IMR-90 (cell line): ENCODE measurements around the gene TTBK2. TPM values are rescaled to one million over a fixed set of nuclear protein-coding genes. Genes with fewer than 3 reads are reported as not detected.
"Not testable (repeated sequence)": the region's sequence is repeated elsewhere in the genome, so short reads cannot be mapped to it uniquely, and the experiment has no call there.

Experiments used
- ATAC-seq: fragments of 200-7000 bp; cut with Tn5 transposase; 2 replicates; pipeline ENCODE4 v1.9.1; 2020; ENCODE audit warnings: low read depth, mild to moderate bottlenecking, moderate library complexity
- BruUV-seq: library from RNA; stranded (reverse); fragments of 400-500 nt; replicated peaks from 2 replicates; lab custom pipeline; 2021; lab: Mats Ljungman, UMichigan
- CTCF ChIA-PET: fragments of 300-600 bp; formaldehyde crosslinking; extraction: SDS; loops from one replicate; lab custom pipeline; 2021; ENCODE audit warnings: antibody characterized with exemption; lab: Yijun Ruan, JAX
- POLR2A ChIA-PET: fragments of 300-600 bp; sonication (Branson Sonifier 250); formaldehyde crosslinking; loops from one replicate; lab custom pipeline; 2022; ENCODE audit warnings: antibody characterized with exemption; ENCODE audit not compliant: unreplicated experiment; lab: Charles Lee
- DNase-seq: peaks from one replicate; pipeline ENCODE4 v3.0.0; 2013
- H2AFZ ChIP-seq: replicated peaks from 2 replicates; pipeline ENCODE3; 2013; ENCODE audit warnings: low read length, mild to moderate bottlenecking; ENCODE audit not compliant: poor library complexity
- H2AK5ac ChIP-seq: 2 replicates; pipeline ENCODE4 v1.6.1; 2013; ENCODE audit warnings: low read depth, low read length, inconsistent platforms
- H2AK9ac ChIP-seq: replicated peaks from 2 replicates; pipeline ENCODE3; 2013; ENCODE audit warnings: mild to moderate bottlenecking, low read depth, low read length, moderate library complexity; ENCODE audit not compliant: poor library complexity
- H2BK120ac ChIP-seq: 2 replicates; pipeline ENCODE4 v1.6.1; 2013; ENCODE audit warnings: low read depth, low read length, inconsistent platforms
- H2BK15ac ChIP-seq: 3 replicates; pipeline ENCODE4 v1.6.1; 2013; ENCODE audit warnings: low read depth, low read length, inconsistent platforms
- H2BK20ac ChIP-seq: 2 replicates; pipeline ENCODE4 v1.6.1; 2013; ENCODE audit warnings: low read depth, mild to moderate bottlenecking, inconsistent platforms, low read length, moderate library complexity
- H2BK5ac ChIP-seq: 2 replicates; pipeline ENCODE4 v1.6.1; 2013; ENCODE audit warnings: mild to moderate bottlenecking, low read depth, low read length, inconsistent platforms; ENCODE audit not compliant: poor library complexity, severe bottlenecking
- H3K14ac ChIP-seq: replicated peaks from 2 replicates; pipeline ENCODE4 v1.6.1; 2013; ENCODE audit warnings: low read depth, low read length, inconsistent platforms
- H3K18ac ChIP-seq: 2 replicates; pipeline ENCODE4 v1.6.1; 2013; ENCODE audit warnings: low read depth, low read length, control low read depth
- H3K23ac ChIP-seq: 2 replicates; pipeline ENCODE4 v1.6.1; 2013; ENCODE audit warnings: low read depth, low read length, inconsistent platforms
- H3K27ac ChIP-seq: 2 replicates; pipeline ENCODE4 v1.5.1; 2013; ENCODE audit warnings: mild to moderate bottlenecking, control low read depth, low read length; ENCODE audit not compliant: insufficient read depth
- H3K27me3 ChIP-seq: 2 replicates; pipeline ENCODE4 v1.6.1; 2013; ENCODE audit warnings: low read length; ENCODE audit not compliant: control insufficient read depth, insufficient read depth
- H3K36me3 ChIP-seq: 2 replicates; pipeline ENCODE4 v1.6.1; 2013; ENCODE audit warnings: low read length, mixed read lengths; ENCODE audit not compliant: control insufficient read depth, insufficient read depth
- H3K4ac ChIP-seq: 2 replicates; pipeline ENCODE4 v1.6.1; 2013; ENCODE audit warnings: low read depth, low read length, inconsistent platforms
- H3K4me1 ChIP-seq: 2 replicates; pipeline ENCODE4 v1.6.1; 2013; ENCODE audit warnings: low read length, mixed read lengths; ENCODE audit not compliant: control insufficient read depth, insufficient read depth
- H3K4me2 ChIP-seq: 2 replicates; pipeline ENCODE4 v1.6.1; 2013; ENCODE audit warnings: low read depth, mild to moderate bottlenecking, control low read depth, low read length, moderate library complexity
- H3K4me3 ChIP-seq: 2 replicates; pipeline ENCODE4 v1.5.1; 2013; ENCODE audit warnings: low read depth, mild to moderate bottlenecking, control low read depth, low read length, moderate library complexity; ENCODE audit not compliant: insufficient read depth
- H3K56ac ChIP-seq: 2 replicates; pipeline ENCODE4 v1.6.1; 2013; ENCODE audit warnings: low read length, inconsistent platforms; ENCODE audit not compliant: insufficient read depth; ENCODE audit errors: extremely low read depth
- H3K79me1 ChIP-seq, 2 experiments: 2 replicates each; pipeline ENCODE4 v1.6.1; 2013; ENCODE audit warnings: low read length in 2 of 2, inconsistent platforms in 1 of 2, low read depth in 1 of 2
- H3K9ac ChIP-seq: 2 replicates; pipeline ENCODE4 v1.6.1; 2013; ENCODE audit warnings: low read depth, low read length, control low read depth
- H3K9me1 ChIP-seq: 2 replicates; pipeline ENCODE4 v1.6.1; 2013; ENCODE audit warnings: low read length, inconsistent platforms; ENCODE audit not compliant: insufficient read depth
- H3K9me3 ChIP-seq: 2 replicates; pipeline ENCODE4 v1.6.1; 2013; ENCODE audit warnings: low read length; ENCODE audit not compliant: control insufficient read depth, insufficient read depth
- H4K20me1 ChIP-seq: 2 replicates; pipeline ENCODE4 v1.6.1; 2013; ENCODE audit warnings: low read length, inconsistent platforms; ENCODE audit not compliant: insufficient read depth
- H4K5ac ChIP-seq: 2 replicates; pipeline ENCODE4 v1.6.1; 2013; ENCODE audit warnings: mild to moderate bottlenecking, low read depth, low read length, control low read depth
- H4K8ac ChIP-seq, 2 experiments: 2 replicates each; pipeline ENCODE4 v1.6.1; 2013; ENCODE audit warnings: low read depth in 2 of 2, low read length in 2 of 2, control low read depth in 1 of 2, inconsistent platforms in 1 of 2
- H4K91ac ChIP-seq: 2 replicates; pipeline ENCODE4 v1.6.1; 2013; ENCODE audit warnings: low read depth, low read length, inconsistent platforms; ENCODE audit not compliant: insufficient read depth
- BHLHE40 ChIP-seq: fragments of 150-350 bp; IDR thresholded peaks from 2 replicates; pipeline ENCODE4 v1.6.1; 2016; ENCODE audit warnings: mild to moderate bottlenecking, low read depth, low read length
- CHD1 ChIP-seq: IDR thresholded peaks from 2 replicates; pipeline ENCODE4 v1.6.1; 2012; ENCODE audit warnings: low read depth, low read length, improper control_type of control experiment
- FOS ChIP-seq: fragments of 150-350 bp; IDR thresholded peaks from 2 replicates; pipeline ENCODE4 v1.6.1; 2016; ENCODE audit warnings: low read depth, low read length
- MXI1 ChIP-seq: IDR thresholded peaks from 2 replicates; pipeline ENCODE4 v1.6.1; 2012; ENCODE audit warnings: low read depth, mild to moderate bottlenecking, low read length, moderate library complexity, borderline replicate concordance
- RAD21 ChIP-seq: IDR thresholded peaks from 2 replicates; pipeline ENCODE4 v1.6.1; 2012; ENCODE audit warnings: low read length, improper control_type of control experiment
- RFX5 ChIP-seq: IDR thresholded peaks from 2 replicates; pipeline ENCODE4 v1.8.0; 2012; ENCODE audit warnings: low read depth, mild to moderate bottlenecking, low read length, moderate library complexity
- USF2 ChIP-seq: fragments of 150-350 bp; IDR thresholded peaks from 2 replicates; pipeline ENCODE4 v1.6.1; 2017; ENCODE audit warnings: mild to moderate bottlenecking, antibody characterized with exemption, low read length, low read depth
- WGBS, 2 experiments: methylation state at CpG; one replicate each; pipeline versions ENCODE4 v1.1.5 to v1.1.7; 2013; ENCODE audit warnings: missing lambda C conversion rate in 2 of 2; ENCODE audit not compliant: insufficient read length in 1 of 2; ENCODE audit errors: extremely low coverage in 2 of 2; 5-methylcytosine and 5-hydroxymethylcytosine counted together
- dilution Hi-C: fragments of 300-500 bp; cut with HindIII; formaldehyde crosslinking; loops from one replicate; pipeline ENCODE4 v1.14.3; 2018; ENCODE audit warnings: low sequenced_read_pairs; ENCODE audit not compliant: unreplicated experiment
- in situ Hi-C: fragments of 300-500 bp; cut with MboI; formaldehyde crosslinking; loops from 3 replicates; pipeline ENCODE4 v1.14.3; 2019; ENCODE audit warnings: low sequenced_read_pairs, inconsistent platforms, mixed read lengths
- intact Hi-C: fragments of 100-400 bp; cut with micrococcal nuclease; formaldehyde crosslinking; loops from 2 replicates; pipeline ENCODE4 v1.10.0; 2022
- polyA plus RNA-seq, 3 experiments: library from polyadenylated mRNA; depleted of rRNA; stranded (reverse); fragments of >200 nt; gene quantifications; 2 replicates each; pipeline ENCODE4 v1.2.3, GENCODE V29; 2012; ENCODE audit warnings: low replicate concordance in 1 of 3
- total RNA-seq: library from RNA; depleted of rRNA; stranded (reverse); fragments of >200 nt; gene quantifications from 2 replicates; pipeline ENCODE4 v1.2.3, GENCODE V29; 2012

The TTBK2 gene
- total and polyA plus RNA-seq, 2 of the 4 experiments (the other 2 are of a cell fraction) = 2.4 to 3.2 TPM

DNA sequence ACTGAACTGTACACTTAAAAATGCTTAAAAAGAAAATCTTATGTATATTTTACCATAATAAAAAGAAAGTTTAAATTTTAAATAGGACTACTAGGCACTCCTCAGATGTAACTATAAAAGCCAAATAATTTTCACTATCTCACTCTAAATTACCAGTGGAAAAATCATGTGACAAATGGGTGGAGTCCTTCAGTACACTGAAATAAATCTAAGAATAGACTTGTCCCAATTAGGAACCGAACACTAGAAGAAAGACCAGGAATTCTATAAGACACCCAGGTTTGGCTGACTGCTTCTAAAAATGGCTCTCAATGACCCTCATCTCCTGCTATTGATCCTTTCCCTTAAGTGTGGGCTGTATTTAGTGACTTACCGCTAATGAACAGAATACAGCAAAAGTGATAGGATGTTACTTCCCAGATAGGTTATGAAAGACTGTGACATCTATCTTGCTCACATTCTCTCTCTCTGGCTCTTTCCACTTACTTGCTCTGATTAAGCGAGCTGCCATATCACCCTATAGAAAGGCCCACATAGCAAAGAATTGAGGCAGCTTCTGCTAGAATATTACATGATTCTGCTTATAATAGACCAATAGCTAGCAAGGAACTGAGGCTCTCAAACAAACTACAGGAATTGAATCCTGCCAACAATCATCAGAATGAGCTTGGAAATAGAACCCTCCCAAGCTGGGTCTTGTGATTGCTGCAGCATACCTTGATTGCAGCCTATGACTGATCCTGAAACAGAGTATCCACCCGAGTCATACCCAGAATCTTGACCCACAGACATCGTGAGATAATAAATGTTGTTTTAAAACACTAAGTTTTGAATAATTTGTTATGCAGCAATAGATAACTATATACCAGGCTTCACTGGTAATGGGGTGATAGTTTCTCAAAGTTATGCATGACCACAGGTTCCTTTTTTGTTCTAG is 16.9 kb downstream of the TTBK2 start:
- no peak overlapping the region for H3K4ac ChIP-seq
- ATAC-seq (no peak), DNase-seq (no peak)
- WGBS, 2 experiments = no CpG with 5 or more reads among the region's 5 CpGs
- dilution Hi-C loops (no loop called here), intact Hi-C loops (no loop called here), in situ Hi-C loops (no loop called here)
- H3K4me2 ChIP-seq = no peak overlapping the region
- H4K91ac ChIP-seq = no peak overlapping the region
- H3K36me3 ChIP-seq = no peaks in the 10 kb centered on the region
- no peak overlapping the region for H3K14ac ChIP-seq
- no peak overlapping the region for H3K9ac ChIP-seq
- ChIA-PET POLR2A (no interaction called here), CTCF (interaction anchor here (0.6 kb wide), 1 partner anchor 1183 kb away, joined by 3 read pairs; no protein-coding TSS in a partner anchor)
- H2BK15ac ChIP-seq = no peak overlapping the region
- H4K5ac ChIP-seq = no peak overlapping the region
- no peak overlapping the region for H2AFZ ChIP-seq
- peaks cover 6 to 19% of the 10 kb centered on the region in 2 experiments; a peak in 1 of 4 replicates for H3K79me1 ChIP-seq
- no peak overlapping the region for H2BK20ac ChIP-seq
- H2BK120ac ChIP-seq = no peak overlapping the region
- no peak overlapping the region for H2AK9ac ChIP-seq
- no peak overlapping the region for H2AK5ac ChIP-seq
- no peak overlapping the region for H2BK5ac ChIP-seq
- H3K27ac ChIP-seq = no peak overlapping the region
- no TSS peak for BruUV-seq
- H3K23ac ChIP-seq = no peak overlapping the region
- H3K9me3 ChIP-seq = no peaks in the 10 kb centered on the region
- H3K27me3 ChIP-seq = no peaks in the 10 kb centered on the region
- H3K4me1 ChIP-seq = no peaks in the 10 kb centered on the region
- H3K18ac ChIP-seq = no peak overlapping the region
- TF ChIP-seq MXI1 = no peak
- TF ChIP-seq FOS = no peak
- no peak for TF ChIP-seq USF2
- TF ChIP-seq RAD21 = no peak
- no peak for TF ChIP-seq RFX5
- TF ChIP-seq CHD1 = no peak
- TF ChIP-seq BHLHE40 = no peak
- H3K56ac ChIP-seq = no peak overlapping the region
- H4K20me1 ChIP-seq = no peaks in the 10 kb centered on the region
- H3K4me3 ChIP-seq = no peak overlapping the region
- H4K8ac ChIP-seq = no peak overlapping the region
- H3K9me1 ChIP-seq = no peaks in the 10 kb centered on the region

DNA sequence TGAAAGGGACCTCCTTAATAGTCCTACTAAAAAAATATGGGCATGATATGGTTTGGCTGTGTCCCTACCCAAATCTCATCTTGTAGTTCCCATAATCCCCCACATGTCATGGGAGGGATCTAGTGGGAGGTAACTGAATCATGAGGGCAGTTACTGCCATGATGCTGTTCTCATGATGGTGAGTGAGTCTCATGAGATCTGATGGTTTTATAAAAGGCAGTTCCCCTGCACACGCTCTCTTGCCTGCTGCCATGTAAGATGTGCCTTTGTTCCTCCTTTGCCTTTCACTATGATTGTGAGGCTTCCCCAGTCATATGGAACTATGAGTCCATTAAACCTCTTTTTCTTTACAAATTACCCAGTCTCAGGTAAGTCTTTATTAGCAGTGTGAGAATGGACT is 26.7 kb downstream of the TTBK2 start:
- H3K4me1 ChIP-seq, H3K27me3 ChIP-seq, H3K14ac ChIP-seq, H3K27ac ChIP-seq, H2BK120ac ChIP-seq, H4K91ac ChIP-seq, H3K36me3 ChIP-seq, POLR2A ChIA-PET, dilution Hi-C loops, H4K20me1 ChIP-seq, H4K8ac ChIP-seq, H3K9me3 ChIP-seq, H2AFZ ChIP-seq, H3K4me2 ChIP-seq, H3K9me1 ChIP-seq, H2BK5ac ChIP-seq, in situ Hi-C loops, H3K4ac ChIP-seq, H2AK5ac ChIP-seq, H3K4me3 ChIP-seq, H2BK20ac ChIP-seq, H3K56ac ChIP-seq, CTCF ChIA-PET, H3K9ac ChIP-seq, BruUV-seq, H3K18ac ChIP-seq, H2BK15ac ChIP-seq, DNase-seq, H4K5ac ChIP-seq, ATAC-seq, H3K23ac ChIP-seq, H2AK9ac ChIP-seq, intact Hi-C loops: not testable (repeated sequence)
- H3K79me1 ChIP-seq = peaks cover 25 to 43% of the 10 kb centered on the region in 2 experiments
- no CpG with 5 or more reads among the region's 1 CpG for WGBS, 2 experiments
